T-helper 1 cell (primary cell): ENCODE results near the gene PGP.

ENCODE experiments used
- DNase-seq, 5 donors: peaks; one replicate each; pipeline ENCODE4 v3.0.0-alpha.2; 2012 to 2020

PGP gene

GRCh38 chr16:2197765-2198164, 16.9 kb downstream of the PGP start:
- no peak for DNase-seq

DNA sequence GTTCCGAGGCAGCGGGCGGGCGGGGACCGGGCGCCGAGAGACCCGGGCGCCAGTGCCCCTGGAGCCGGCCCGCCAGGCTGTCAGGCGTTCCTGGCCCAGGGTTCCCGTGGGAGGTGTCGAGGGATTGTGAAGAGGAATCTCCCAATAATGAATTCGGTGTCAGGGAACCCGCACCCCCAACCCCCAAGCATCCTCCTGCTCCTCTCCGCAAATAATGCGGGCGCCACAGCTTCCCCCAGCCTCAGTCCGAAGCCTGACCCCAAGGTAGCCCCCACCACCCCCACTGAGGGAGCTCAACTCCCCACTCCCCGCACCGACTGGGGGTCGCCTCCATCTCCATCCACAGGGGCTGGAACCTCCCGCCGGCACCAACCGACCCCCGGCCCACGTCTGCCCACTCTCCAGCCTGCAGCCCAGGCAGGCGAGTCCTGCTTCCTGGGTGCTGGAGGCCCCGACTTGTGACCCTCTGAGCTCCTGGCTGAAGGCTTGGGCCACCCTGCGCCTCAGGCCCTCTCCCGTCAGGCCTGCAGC, 17.6 kb downstream of the PGP start:
- DNase-seq, result no peak

GRCh38 chr16:2196162-2196980, 18.3 kb downstream of the PGP start, which contains the start of gene CASKIN1:
Gene CASKIN1 (minus strand): TSS chr16:2196605. CDS start chr16:2196432, 173 bp downstream.
- DNase-seq, result no peak

GRCh38 chr16:2195322-2196161, 19.1 kb downstream of the PGP start:
- no peak for DNase-seq

- DNase-seq, result peak in 3 of 5 donors; percentile 39 to 64 (median 45)
Observed at GRCh38 chr16:2194852-2195321, 19.8 kb downstream of the PGP start.

- no peak for DNase-seq
Observed at GRCh38 chr16:2194166-2194834, 20.3 kb downstream of the PGP start.

DNA sequence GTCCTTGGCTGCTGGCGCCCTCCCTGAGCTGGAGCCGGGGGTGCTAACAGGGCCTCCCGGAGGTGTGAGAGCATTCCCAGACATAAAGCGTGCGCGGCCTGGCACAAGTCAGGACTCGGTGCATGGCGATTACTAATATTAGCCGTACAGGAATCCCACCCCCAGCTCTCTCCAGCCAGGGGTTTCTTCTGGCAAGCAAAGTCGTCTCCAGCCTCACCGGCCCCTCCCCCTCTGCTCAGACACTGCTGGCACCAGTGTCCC, 23.3 kb downstream of the PGP start:
- DNase-seq, result no peak

- no peak for DNase-seq
Observed at GRCh38 chr16:2190659-2191445, 23.8 kb downstream of the PGP start.

DNA sequence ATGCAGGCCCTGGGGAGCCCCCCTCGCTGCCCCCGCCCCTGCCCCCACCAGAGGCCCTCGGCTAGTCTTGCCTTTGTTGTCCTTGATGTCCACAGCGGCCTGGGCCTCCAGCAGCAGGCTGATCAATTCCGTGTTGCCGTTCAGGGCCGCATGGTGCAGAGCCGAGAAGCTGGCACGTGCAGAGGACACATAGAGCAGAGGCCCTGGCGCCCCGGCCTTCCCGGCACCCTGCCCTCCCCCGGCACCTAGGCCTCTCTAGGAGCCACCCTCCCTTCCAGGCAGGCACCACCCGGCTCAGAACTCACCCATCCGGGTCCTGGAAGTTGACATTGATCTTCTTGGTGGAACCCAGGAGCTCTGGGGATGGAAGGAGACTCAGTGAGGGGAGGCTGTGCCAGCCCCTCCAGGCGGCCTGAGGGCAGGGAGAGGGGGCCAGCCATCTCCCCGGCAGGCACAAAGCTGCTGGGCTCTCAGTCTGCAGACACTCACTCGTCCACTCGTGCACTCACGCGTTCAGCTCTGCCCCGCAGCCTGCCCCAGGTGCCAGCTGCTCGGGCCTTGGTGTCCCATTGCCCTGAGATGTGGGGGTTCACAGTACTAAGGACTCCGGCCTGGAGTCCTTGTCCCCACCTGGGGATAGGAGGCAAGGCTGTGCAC, 24.5 kb downstream of the PGP start:
- DNase-seq, result no peak

GRCh38 chr16:2189252-2189893, 25.3 kb downstream of the PGP start:
- DNase-seq, result no peak

- DNase-seq, result no peak
Observed at GRCh38 chr16:2188395-2188794, 26.2 kb downstream of the PGP start.

DNA sequence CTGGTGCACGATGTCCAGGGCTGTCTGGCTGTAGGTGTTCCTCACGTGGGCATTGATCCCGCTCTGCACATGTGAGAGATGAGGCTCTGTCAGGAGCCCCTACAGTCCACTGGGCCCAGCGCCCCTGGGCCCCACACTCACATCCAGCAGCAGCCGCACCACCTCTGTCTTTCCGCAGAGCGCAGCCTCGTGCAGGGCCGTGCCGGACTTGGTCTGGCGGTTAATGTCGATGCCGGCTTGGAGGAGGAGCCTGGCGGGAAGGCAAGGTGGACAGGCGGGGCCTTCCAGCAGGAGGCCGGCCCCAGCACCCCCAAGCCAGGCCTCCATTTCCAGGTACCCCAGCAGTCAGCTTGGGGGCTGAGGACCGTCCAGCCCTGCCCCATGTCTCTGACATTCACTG, 27.4 kb downstream of the PGP start:
- no peak for DNase-seq

DNA sequence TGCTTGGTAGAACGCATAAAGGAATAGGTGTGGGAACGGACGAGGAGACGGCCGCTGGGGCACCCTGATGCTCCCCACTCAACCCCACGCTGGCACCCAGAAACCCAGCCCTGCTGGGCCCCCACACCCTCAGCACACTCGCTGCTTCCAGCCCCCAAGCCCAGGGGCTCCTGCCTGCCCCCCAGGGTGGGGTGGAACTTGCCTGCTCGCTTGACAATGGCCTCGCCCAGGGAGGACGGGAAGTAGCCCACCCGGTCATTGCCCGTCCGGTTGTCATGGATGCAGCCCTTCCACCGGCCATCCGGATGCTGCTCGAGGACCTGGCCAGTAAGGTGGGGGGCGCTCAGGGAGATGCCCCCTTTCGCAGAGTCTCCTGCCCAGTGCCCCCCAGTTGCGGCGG, 28.1 kb downstream of the PGP start:
- no peak for DNase-seq

GRCh38 chr16:2186064-2186463, 28.6 kb downstream of the PGP start:
- DNase-seq, result no peak

DNA sequence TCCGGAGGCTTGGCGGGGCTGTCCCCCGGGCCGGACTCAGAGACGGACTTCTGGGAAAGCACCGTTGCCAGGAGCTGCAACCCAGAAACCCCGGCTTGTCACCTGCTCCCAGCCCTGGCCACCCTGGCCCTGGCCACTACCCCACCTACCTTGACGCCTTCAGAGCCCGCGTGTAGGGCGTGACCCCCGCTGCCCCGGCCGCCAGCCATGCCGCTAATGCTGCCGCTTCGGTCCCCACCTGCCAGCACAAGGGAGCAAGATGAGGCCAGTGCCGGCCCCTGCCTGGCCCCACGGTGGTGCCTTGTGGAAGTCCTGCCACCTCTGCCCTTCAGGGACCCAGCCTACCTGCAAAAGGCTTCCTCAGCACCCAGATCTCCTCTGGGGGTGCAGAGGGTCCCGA, 29.7 kb downstream of the PGP start:
- no peak for DNase-seq

DNA sequence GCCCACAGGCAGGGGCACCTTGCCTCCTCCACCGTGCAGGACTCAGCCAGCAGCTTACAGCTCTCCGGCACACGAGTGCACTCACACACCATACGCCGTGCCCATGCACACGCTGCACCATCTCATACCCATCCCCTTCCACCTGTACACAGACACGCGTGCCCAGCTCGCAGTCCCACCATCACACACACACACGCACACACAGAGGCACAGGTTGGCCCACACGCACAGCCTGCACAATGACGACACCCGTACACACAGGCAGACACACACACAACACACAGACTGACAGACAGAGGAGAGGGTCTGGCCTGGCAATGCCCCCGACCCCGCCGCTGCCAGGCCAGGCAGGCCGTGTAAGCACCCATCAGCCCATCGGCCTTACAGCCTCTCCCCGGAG, 30.3 kb downstream of the PGP start:
- no peak for DNase-seq

- DNase-seq, result no peak
Observed at GRCh38 chr16:2183671-2184070, 31.0 kb downstream of the PGP start.

GRCh38 chr16:2181952-2182351, 32.7 kb downstream of the PGP start:
- DNase-seq, result no peak

- DNase-seq, result no peak
Observed at GRCh38 chr16:2180962-2181923, 33.4 kb downstream of the PGP start.

GRCh38 chr16:2180461-2180860, 34.2 kb downstream of the PGP start:
- no peak for DNase-seq
